GM10847 (cell line): ENCODE data around the gene KMO.

Experiments used
- POLR2A ChIP-seq: IDR thresholded peaks from 2 replicates; pipeline ENCODE4 v1.6.1; 2011; ENCODE audit not compliant: insufficient read length; ENCODE audit errors: extremely low read depth

KMO gene

DNA sequence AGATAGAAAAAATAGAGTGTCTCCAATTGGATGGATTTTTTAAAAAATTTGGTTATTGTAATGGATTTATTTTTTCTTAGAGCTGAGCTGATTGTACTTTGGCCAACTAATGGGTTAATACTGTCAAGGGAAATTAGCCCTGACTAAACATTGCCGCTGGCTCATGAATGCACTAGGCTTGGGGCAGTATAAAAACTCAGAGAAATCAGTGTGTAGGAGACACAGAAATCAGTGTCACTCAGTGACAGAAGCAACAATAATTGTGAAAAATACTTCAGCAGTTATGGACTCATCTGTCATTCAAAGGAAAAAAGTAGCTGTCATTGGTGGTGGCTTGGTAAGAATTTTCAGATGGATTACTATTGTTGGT is at the start of gene KMO:
KMO (plus strand) TSS at position 217 of the 370 bp plus-strand sequence; CDS start at position 284, 67 bp downstream.
- no peak for TF ChIP-seq POLR2A

DNA sequence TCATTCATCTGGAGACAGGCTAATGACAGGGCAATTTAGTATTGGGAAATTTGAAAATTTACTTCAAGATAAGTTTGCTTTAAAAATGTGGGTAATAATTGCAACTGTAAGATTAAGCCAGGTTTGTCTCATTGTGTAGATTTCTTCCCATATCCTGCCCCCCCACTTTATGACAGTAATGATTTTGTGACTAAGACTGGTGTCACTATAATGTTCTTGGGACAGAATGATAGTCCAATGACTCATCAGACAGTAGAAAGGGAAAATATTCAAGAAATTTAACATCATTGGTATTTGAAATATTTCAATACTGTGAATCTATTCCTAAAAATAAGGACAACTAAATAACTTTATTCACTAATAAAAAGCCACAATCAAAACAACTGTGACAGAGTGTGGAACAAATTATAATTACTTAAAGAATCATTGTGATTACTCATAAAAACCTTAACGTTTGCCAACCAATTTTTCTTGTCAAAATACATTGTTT is 49.4 kb upstream of the KMO start:
- no peak for TF ChIP-seq POLR2A

DNA sequence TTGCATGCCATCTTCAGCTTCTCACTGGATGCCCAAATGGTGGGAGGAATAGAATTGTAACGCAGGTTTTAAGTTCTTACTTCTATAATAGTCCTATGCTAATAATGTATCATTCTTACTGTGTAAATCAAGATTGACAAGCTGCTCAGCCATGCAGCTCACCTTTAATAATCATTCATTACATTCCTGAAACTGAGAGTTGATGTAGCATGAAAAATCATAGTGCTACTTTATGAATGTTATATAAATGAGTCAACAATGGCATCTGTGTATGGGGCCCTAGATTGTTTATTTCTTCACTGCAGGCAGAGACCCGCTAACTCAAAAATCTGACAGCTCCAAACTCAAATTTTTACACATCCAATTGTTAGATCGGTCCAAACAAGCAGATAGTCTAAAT is 47.0 kb upstream of the KMO start:
- no peak for TF ChIP-seq POLR2A

GRCh38 chr1:241485554-241485992 is 46.6 kb upstream of the KMO start:
- TF ChIP-seq POLR2A = no peak

- TF ChIP-seq POLR2A = no peak
Measured at GRCh38 chr1:241488739-241489138, 43.4 kb upstream of the KMO start.

GRCh38 chr1:241495741-241496140 is 36.4 kb upstream of the KMO start:
- TF ChIP-seq POLR2A = no peak

DNA sequence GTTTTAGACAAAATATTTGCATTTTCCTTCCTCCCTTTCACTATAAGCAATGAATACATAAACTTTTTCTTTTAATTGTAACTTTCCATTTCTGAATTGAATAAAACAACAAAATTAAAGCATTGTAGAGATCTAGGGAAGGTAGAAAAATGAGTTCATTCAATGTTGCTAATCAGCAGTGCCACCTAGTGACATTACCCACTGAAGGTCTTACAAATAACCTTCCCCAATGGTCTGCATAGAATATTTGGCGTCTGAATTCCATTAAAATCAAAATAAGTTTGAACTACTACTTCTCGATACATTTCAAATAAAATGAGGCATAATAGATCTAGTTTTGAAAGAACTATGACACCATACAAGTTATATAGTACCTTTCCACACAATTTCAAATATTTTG is 32.3 kb upstream of the KMO start:
- no peak for TF ChIP-seq POLR2A

DNA sequence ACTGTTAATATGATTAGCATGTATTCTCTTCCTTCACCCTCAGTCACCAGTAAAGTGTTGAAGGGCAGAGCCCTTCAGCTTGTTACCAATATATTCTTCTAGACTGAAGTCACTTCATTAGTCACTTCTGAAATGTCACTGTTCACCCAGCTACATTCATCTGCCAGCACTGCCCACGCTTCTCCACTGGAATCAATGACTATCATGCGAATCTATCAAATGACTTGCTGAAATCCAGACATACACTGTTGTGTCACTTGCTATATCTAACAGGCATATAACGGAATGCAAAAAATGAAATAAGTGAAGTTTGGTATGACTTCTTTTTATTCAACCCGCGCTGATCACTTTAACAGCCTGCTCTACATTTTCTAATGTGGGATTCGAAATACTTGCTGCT is 28.7 kb upstream of the KMO start:
- TF ChIP-seq POLR2A = no peak

DNA sequence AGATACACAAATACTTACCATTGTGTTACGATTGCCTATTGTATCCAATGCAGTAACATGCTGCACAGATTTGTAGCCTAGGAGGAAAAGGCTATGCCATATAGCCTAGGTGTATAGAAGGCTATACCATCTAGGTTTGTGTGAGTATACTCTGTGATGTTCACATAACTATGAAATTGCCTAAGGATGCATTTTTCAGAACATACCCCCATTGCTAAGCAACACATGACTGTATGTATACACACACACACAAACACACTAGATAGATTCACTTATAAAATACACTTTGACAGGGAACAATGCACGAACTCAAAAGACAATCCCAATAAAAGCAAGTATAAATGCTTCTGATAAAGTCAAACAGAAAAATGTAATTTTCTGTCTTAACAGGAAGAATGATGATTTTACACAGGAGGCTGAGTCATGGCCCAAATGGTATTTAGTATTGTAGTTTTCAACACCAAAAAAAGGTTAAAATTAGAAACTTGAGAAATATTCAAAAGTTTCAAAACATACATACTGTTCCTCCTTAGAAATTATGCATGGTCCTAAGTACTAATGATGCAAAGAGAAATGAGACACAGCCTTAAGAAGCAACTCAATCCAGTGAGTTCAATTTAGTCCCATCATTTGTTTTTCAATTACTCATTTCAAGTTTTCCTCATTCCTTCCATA is 24.9 kb upstream of the KMO start:
- no peak for TF ChIP-seq POLR2A

- TF ChIP-seq POLR2A = no peak
Measured at GRCh38 chr1:241513378-241513777, 18.8 kb upstream of the KMO start.

- TF ChIP-seq POLR2A = no peak
Measured at GRCh38 chr1:241518476-241519307, 13.5 kb upstream of the KMO start.

DNA sequence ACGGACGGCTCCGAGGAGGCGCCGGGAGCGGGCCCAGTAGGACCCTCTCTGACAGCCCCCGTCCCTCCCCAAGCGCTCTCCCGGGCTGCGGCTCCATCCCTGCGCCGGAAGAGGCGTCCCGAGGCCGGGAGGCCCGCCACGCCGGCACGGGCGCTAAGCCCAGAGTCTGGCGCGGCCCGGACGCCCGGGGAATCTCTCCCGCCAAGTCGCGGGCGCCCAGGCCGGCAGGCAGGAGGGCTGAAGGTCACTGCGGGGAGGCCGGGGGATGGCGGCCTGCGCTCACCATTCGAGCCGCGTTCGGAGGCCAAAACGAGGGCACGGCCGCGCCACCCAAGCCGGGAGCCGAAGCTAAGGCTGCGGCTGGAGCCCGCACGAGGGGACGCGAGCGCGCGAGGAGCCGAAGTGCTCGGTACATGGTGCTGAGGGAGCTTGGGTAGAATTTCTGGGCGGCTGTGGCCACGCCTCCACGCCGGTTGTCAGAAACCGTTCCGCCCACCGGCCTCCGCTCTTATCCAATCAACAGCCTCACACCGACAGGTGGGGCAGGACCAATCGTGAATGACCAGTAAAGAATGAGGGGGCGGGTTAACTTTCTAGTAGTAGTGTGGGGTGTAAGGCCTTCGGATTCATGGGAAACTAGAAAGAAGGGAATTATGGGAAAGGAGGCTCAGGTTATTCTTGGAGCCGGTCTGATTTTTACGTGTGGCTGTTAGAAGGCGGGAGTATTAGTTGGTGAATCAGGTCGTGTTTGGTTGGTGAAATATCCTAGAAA is 12.7 kb upstream of the KMO start, which contains the start of gene FH:
FH (minus strand) TSS at position 448 of the 772 bp plus-strand sequence; CDS start at position 415, 33 bp downstream.
- TF ChIP-seq POLR2A = peak; percentile 90

DNA sequence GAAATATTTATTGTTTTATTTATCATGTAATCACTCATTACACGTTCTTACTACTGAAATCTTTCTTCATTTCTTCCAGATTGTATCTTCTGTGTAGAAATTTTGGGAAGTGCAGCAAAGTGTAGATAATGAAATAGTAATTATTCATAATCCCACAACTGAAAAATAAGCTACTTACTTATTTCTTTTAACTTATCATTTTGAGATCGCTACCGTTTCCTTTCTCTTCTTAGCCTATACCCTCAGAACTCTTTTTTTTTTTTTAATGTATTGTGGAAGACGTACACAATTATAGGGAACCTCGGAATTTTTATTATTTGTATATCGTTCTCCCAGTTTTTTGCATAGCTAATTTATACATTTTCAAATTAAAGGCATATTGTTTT is 12.1 kb upstream of the KMO start:
- TF ChIP-seq POLR2A = no peak

GRCh38 chr1:241521718-241522117 is 10.5 kb upstream of the KMO start:
- TF ChIP-seq POLR2A = no peak

DNA sequence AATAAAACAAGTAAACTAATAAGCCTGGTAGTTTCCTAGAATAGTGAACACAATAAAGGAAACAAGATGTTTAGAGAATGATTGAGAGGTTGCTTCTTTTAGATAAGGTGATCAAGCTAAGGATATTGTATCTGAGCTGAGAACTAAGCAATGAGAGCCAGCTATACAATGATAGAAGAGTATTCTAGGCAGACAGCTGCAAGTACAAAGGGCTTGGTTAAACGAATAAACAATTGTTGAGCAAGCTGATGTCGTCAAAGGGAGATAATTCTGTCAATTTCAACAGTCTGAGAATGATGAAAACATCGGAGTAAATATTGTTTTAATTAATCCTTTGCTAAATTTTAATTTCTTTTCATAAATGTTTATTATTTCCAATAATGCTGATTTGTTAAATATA is 7.2 kb upstream of the KMO start:
- no peak for TF ChIP-seq POLR2A
